Endodermal cell (in vitro differentiated cells): ENCODE results near the gene KCNAB2. TPM values are rescaled to one million over a fixed set of nuclear protein-coding genes. Genes with fewer than 3 reads are reported as not detected.

Source experiments
- DNase-seq: peaks from one replicate; pipeline ENCODE4 v3.0.0-alpha.2; 2017
- H3K27ac ChIP-seq: 2 replicates; pipeline ENCODE4 v1.5.1; 2013; ENCODE audit warnings: mild to moderate bottlenecking, low read depth, low read length, moderate library complexity
- H3K27me3 ChIP-seq: 2 replicates; pipeline ENCODE4 v1.6.1; 2013; ENCODE audit warnings: mild to moderate bottlenecking, low read length, moderate library complexity; ENCODE audit not compliant: insufficient read depth, control insufficient read depth, poor library complexity, severe bottlenecking
- H3K36me3 ChIP-seq: 2 replicates; pipeline ENCODE4 v1.7.0; 2013; ENCODE audit warnings: mild to moderate bottlenecking, low read length, moderate library complexity; ENCODE audit not compliant: control insufficient read depth, insufficient read depth
- H3K4me1 ChIP-seq: one replicate; pipeline ENCODE4 v1.7.0; 2013; ENCODE audit warnings: low read length; ENCODE audit not compliant: control insufficient read depth, insufficient read depth
- H3K4me3 ChIP-seq: 2 replicates; pipeline ENCODE4 v1.5.1; 2013; ENCODE audit warnings: mild to moderate bottlenecking, low read length, moderate library complexity
- H3K9ac ChIP-seq: 2 replicates; pipeline ENCODE4 v1.6.1; 2013; ENCODE audit warnings: mild to moderate bottlenecking, low read length, moderate library complexity; ENCODE audit not compliant: poor library complexity, severe bottlenecking; ENCODE audit errors: extremely low read depth
- H3K9me3 ChIP-seq: 2 replicates; pipeline ENCODE4 v1.6.1; 2013; ENCODE audit warnings: mild to moderate bottlenecking, low read length, moderate library complexity; ENCODE audit not compliant: control insufficient read depth
- H3K27ac Mint-ChIP-seq: 2 replicates; pipeline ENCODE4 v1.8.0; 2020; ENCODE audit warnings: mixed read lengths
- H3K27me3 Mint-ChIP-seq: 2 replicates; pipeline ENCODE4 v1.8.0; 2021; ENCODE audit warnings: mild to moderate bottlenecking, mixed read lengths; ENCODE audit not compliant: insufficient read depth
- H3K36me3 Mint-ChIP-seq: 2 replicates; pipeline ENCODE4 v1.8.0; 2020; ENCODE audit warnings: low read depth, mixed read lengths
- H3K4me1 Mint-ChIP-seq: 2 replicates; pipeline ENCODE4 v1.8.0; 2020; ENCODE audit warnings: mixed read lengths
- H3K4me3 Mint-ChIP-seq: 2 replicates; pipeline ENCODE4 v1.8.0; 2020; ENCODE audit warnings: mild to moderate bottlenecking, moderate library complexity, mixed read lengths
- H3K9me3 Mint-ChIP-seq: 2 replicates; pipeline ENCODE4 v1.8.0; 2020; ENCODE audit warnings: mild to moderate bottlenecking, mixed read lengths
- WGBS, 2 experiments: methylation state at CpG; one replicate each; pipeline versions ENCODE4 v1.1.5 to v1.1.7; 2013; ENCODE audit warnings: missing lambda C conversion rate in 2 of 2, mixed read lengths in 1 of 2; ENCODE audit not compliant: insufficient coverage in 1 of 2, insufficient read length in 1 of 2; 5-methylcytosine and 5-hydroxymethylcytosine counted together
- total RNA-seq, 2 donors: library from RNA; stranded (reverse); fragmentation: NEBNext Ultra II Directional in 1 of 2; extraction: Animal tissue kit (Norgen Biotek cat#: 25700) in 1 of 2; gene quantifications; 2 replicates in 1 of 2; 3 replicates in 1 of 2; pipeline ENCODE4 v1.2.1, GENCODE V29; 2021
- TF ChIP-seq, protein P1 (sequence below): fragments of 200-600 bp; sonication (generic); conservative IDR thresholded peaks from 2 replicates; pipeline ENCODE4 v1.5.0; 2021; ENCODE audit warnings: antibody characterized with exemption, mild to moderate bottlenecking

Gene KCNAB2
- total RNA-seq, 2 donors from 2014 or later: 14.9 to 22.9 TPM

DNA sequence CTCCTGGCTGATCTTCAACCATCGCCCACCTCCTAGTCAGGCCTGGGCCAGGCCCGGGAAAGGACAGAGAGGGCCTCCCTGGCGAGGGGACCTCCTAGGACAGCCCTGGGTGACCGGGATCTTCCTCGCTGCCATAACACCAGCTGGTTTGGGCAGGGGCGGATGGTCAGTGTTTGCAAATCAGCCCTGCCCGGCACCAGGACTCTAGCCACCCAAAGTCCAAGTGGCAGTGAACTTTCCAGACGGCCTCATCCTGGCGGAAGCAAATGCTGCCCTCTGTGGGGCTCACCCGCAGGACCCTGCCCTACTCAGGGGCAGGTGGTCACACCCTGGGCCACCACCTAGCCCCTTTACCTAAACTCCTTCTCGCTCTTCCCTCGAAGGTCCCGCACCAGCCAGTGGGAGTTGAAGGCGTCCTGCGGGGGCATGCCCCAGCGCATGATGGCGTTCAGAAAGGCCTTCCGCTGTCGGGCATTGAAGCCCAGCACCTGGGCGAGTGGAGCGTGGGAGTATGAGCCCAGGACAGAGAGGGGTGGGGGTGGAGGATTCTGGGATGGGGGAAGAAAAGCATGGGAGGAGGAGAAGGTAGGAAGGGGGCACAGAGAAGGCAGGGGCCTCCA is 79.2 kb downstream of the KCNAB2 start:
- H3K4me1 ChIP-seq: no peaks in the 10 kb centered on the region
- no peaks in the 10 kb centered on the region for H3K4me1 Mint-ChIP-seq
- H3K27ac Mint-ChIP-seq: no peak overlapping the region
- H3K27me3 ChIP-seq: no peaks in the 10 kb centered on the region
- DNase-seq: no peak
- no peak overlapping the region for H3K27ac ChIP-seq
- no peak overlapping the region for H3K4me3 Mint-ChIP-seq
- H3K9ac ChIP-seq: no peak overlapping the region
- H3K36me3 Mint-ChIP-seq: no peaks in the 10 kb centered on the region
- TF ChIP-seq, protein P1, sequence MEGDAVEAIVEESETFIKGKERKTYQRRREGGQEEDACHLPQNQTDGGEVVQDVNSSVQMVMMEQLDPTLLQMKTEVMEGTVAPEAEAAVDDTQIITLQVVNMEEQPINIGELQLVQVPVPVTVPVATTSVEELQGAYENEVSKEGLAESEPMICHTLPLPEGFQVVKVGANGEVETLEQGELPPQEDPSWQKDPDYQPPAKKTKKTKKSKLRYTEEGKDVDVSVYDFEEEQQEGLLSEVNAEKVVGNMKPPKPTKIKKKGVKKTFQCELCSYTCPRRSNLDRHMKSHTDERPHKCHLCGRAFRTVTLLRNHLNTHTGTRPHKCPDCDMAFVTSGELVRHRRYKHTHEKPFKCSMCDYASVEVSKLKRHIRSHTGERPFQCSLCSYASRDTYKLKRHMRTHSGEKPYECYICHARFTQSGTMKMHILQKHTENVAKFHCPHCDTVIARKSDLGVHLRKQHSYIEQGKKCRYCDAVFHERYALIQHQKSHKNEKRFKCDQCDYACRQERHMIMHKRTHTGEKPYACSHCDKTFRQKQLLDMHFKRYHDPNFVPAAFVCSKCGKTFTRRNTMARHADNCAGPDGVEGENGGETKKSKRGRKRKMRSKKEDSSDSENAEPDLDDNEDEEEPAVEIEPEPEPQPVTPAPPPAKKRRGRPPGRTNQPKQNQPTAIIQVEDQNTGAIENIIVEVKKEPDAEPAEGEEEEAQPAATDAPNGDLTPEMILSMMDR: no peak
- H3K36me3 ChIP-seq: no peaks in the 10 kb centered on the region
- WGBS, 2 experiments: 82 to 91% methylated on average over 4 to 21 of the region's 21 CpGs
- H3K27me3 Mint-ChIP-seq: peaks cover 29% of the 10 kb centered on the region
- H3K9me3 Mint-ChIP-seq: no peaks in the 10 kb centered on the region
- H3K4me3 ChIP-seq: no peak overlapping the region
- no peaks in the 10 kb centered on the region for H3K9me3 ChIP-seq

DNA sequence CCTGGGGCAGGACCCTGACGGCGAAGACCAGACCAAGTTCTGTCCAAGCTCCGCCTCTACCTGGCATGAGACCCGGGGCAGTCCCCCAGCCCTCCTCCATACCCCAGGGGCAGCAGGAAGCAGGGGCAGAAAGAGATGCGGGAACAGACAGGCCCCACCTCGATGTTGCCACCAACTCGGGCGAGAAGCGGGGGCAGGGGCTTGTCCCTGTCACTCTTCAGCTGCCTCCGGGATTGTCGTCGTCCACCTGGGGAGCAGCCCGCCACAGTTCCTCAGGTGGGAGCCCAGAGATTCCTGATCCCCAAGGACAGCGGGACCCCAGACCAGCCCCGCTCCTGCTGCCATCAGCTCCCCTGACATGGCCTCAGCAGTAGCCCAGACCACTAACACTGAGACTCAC is 79.7 kb downstream of the KCNAB2 start:
- Histone ChIP-seq H3K27me3 (no peaks in the 10 kb centered on the region), H3K4me1 (no peaks in the 10 kb centered on the region), H3K4me3 (no peak overlapping the region), H3K27ac (no peak overlapping the region), H3K36me3 (no peaks in the 10 kb centered on the region), H3K9ac (no peak overlapping the region), H3K9me3 (no peaks in the 10 kb centered on the region)
- DNase-seq: no peak
- H3K27me3 Mint-ChIP-seq: peaks cover 29% of the 10 kb centered on the region
- no peaks in the 10 kb centered on the region for H3K9me3 Mint-ChIP-seq
- TF ChIP-seq, protein P1: no peak
- H3K36me3 Mint-ChIP-seq: no peaks in the 10 kb centered on the region
- H3K27ac Mint-ChIP-seq: no peak overlapping the region
- 90 to 94% methylated on average over 6 to 15 of the region's 15 CpGs for WGBS, 2 experiments
- H3K4me1 Mint-ChIP-seq: no peaks in the 10 kb centered on the region
- no peak overlapping the region for H3K4me3 Mint-ChIP-seq

DNA sequence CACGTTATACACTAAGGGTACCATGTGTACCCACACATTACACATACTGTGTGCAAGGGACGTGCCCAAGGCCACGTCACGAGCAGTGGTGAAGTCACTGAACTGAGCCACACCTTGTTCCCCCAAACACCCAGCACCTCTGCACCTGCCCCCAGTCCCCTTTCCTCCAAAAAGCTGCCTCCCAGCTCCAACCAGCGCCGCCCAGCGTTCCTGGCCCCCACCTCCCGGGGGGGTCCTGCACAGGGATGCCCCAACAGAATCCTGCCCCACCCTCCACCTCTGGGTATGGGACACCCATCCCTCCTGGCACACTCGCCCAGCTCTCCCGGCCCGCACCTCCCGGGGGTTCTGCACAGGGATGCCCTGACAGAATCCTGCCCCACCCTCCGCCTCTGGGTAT is 80.3 kb downstream of the KCNAB2 start:
- Histone ChIP-seq H3K4me1 (no peaks in the 10 kb centered on the region), H3K4me3 (no peak overlapping the region), H3K9me3 (no peaks in the 10 kb centered on the region), H3K36me3 (no peaks in the 10 kb centered on the region), H3K9ac (no peak overlapping the region), H3K27ac (no peak overlapping the region), H3K27me3 (no peaks in the 10 kb centered on the region)
- Mint-ChIP-seq H3K4me1 (no peaks in the 10 kb centered on the region), H3K36me3 (no peaks in the 10 kb centered on the region), H3K9me3 (no peaks in the 10 kb centered on the region), H3K27me3 (peaks cover 29% of the 10 kb centered on the region), H3K27ac (no peak overlapping the region), H3K4me3 (no peak overlapping the region)
- TF ChIP-seq, protein P1: no peak
- 87 to 88% methylated on average over 3 to 13 of the region's 13 CpGs for WGBS, 2 experiments
- no peak for DNase-seq
